CD4-positive, alpha-beta T cell treated with Interleukin-12 subunit alpha and Interleukin-12 subunit beta, for 1 hour (primary cell): Measurements from ENCODE around the gene SH2B2.
"Not testable (repeated sequence)": the region's sequence is repeated elsewhere in the genome, so short reads cannot be mapped to it uniquely, and the experiment has no call there.

Source experiments
- DNase-seq: peaks from one replicate; pipeline ENCODE4 v3.0.0-alpha.2; 2020

The SH2B2 gene

GRCh38 chr7:102337420-102337819 is 50.8 kb downstream of the SH2B2 start:
- not testable (repeated sequence) for DNase-seq

- DNase-seq, result not testable (repeated sequence)
Measured at GRCh38 chr7:102340599-102341368, 54.1 kb downstream of the SH2B2 start.

GRCh38 chr7:102346983-102347382 is 60.3 kb downstream of the SH2B2 start:
- not testable (repeated sequence) for DNase-seq

GRCh38 chr7:102356344-102356743 is 69.7 kb downstream of the SH2B2 start, which contains the start of gene SPDYE6:
Gene SPDYE6 (minus strand): TSS chr7:102356444. CDS start chr7:102356023, 421 bp downstream.
- DNase-seq, result not testable (repeated sequence)

GRCh38 chr7:102363549-102364393 is 77.1 kb downstream of the SH2B2 start:
- peak; percentile 97 for DNase-seq

GRCh38 chr7:102364394-102364886 is 77.8 kb downstream of the SH2B2 start:
- DNase-seq, result not testable (repeated sequence)

GRCh38 chr7:102365390-102365789 is 78.7 kb downstream of the SH2B2 start:
- not testable (repeated sequence) for DNase-seq

- not testable (repeated sequence) for DNase-seq
Measured at GRCh38 chr7:102370038-102370437, 83.4 kb downstream of the SH2B2 start.
